ENCODE data around the gene NADSYN1.

The NADSYN1 gene

GRCh38 chr11:71463331-71464211 lies 10.6 kb downstream of the NADSYN1 start:
- TF ChIP-seq TEAD4 (IDR thresholded peaks at IDR 0.05), result no peak
- no peak for TF ChIP-seq CEBPB (IDR thresholded peaks at IDR 0.05)
- no peak for TF ChIP-seq RAD21 (IDR thresholded peaks at IDR 0.05; ENCODE audit: low read depth)
- no peak for TF ChIP-seq YY1 (IDR thresholded peaks at IDR 0.05; ENCODE audit: low read depth)
- no peak for TF ChIP-seq USF1 (IDR thresholded peaks at IDR 0.05)
- TF ChIP-seq REST (IDR thresholded peaks at IDR 0.05; ENCODE audit: low read depth), result no peak
- TF ChIP-seq CREB1 (IDR thresholded peaks at IDR 0.05; ENCODE audit: low read depth), result no peak
- no peak for TF ChIP-seq EP300 (IDR thresholded peaks at IDR 0.05; ENCODE audit: borderline replicate concordance)
- no peak for TF ChIP-seq FOXM1 (IDR thresholded peaks at IDR 0.05; ENCODE audit: borderline replicate concordance, low read depth)
- no peak for TF ChIP-seq MAX (IDR thresholded peaks at IDR 0.05)
- TF ChIP-seq EGR1 (IDR thresholded peaks at IDR 0.05), result no peak
- no peak for TF ChIP-seq TCF12 (IDR thresholded peaks at IDR 0.05; ENCODE audit: low read depth)
- TF ChIP-seq ZBTB7A (IDR thresholded peaks at IDR 0.05; ENCODE audit: low read depth), result no peak
- no peak for TF ChIP-seq NFIC (IDR thresholded peaks at IDR 0.05)
- no peak for TF ChIP-seq TAF1 (IDR thresholded peaks at IDR 0.05; ENCODE audit: low read depth)

GRCh38 chr11:71465054-71465453 lies 12.1 kb downstream of the NADSYN1 start:
- TF ChIP-seq REST (IDR thresholded peaks at IDR 0.05; ENCODE audit: low read depth) (no peak), EGR1 (IDR thresholded peaks at IDR 0.05) (no peak), CREB1 (IDR thresholded peaks at IDR 0.05; ENCODE audit: low read depth) (no peak), CEBPB (IDR thresholded peaks at IDR 0.05) (no peak), YY1 (IDR thresholded peaks at IDR 0.05; ENCODE audit: low read depth) (no peak), TEAD4 (IDR thresholded peaks at IDR 0.05) (no peak)

- TF ChIP-seq USF1 (IDR thresholded peaks at IDR 0.05) (no peak), RAD21 (IDR thresholded peaks at IDR 0.05; ENCODE audit: low read depth) (no peak), EGR1 (IDR thresholded peaks at IDR 0.05) (0 out of 2 replicates have a peak, but pooled peaks have one; percentile 15)
These were observed 13.4 kb downstream of the NADSYN1 start for GRCh38 chr11:71466358-71466757.

GRCh38 chr11:71467164-71467563 lies 14.2 kb downstream of the NADSYN1 start:
- TF ChIP-seq CREB1 (IDR thresholded peaks at IDR 0.05; ENCODE audit: low read depth), result no peak
- no peak for TF ChIP-seq RAD21 (IDR thresholded peaks at IDR 0.05; ENCODE audit: low read depth)
- no peak for TF ChIP-seq NFIC (IDR thresholded peaks at IDR 0.05)
- no peak for TF ChIP-seq REST (IDR thresholded peaks at IDR 0.05; ENCODE audit: low read depth)
- TF ChIP-seq EGR1 (IDR thresholded peaks at IDR 0.05), result no peak
- TF ChIP-seq MAX (IDR thresholded peaks at IDR 0.05), result no peak
- no peak for TF ChIP-seq TEAD4 (IDR thresholded peaks at IDR 0.05)
- no peak for TF ChIP-seq EP300 (IDR thresholded peaks at IDR 0.05; ENCODE audit: borderline replicate concordance)
- TF ChIP-seq CEBPB (IDR thresholded peaks at IDR 0.05), result no peak
- no peak for TF ChIP-seq TAF1 (IDR thresholded peaks at IDR 0.05; ENCODE audit: low read depth)
- no peak for TF ChIP-seq USF1 (IDR thresholded peaks at IDR 0.05)
- no peak for TF ChIP-seq YY1 (IDR thresholded peaks at IDR 0.05; ENCODE audit: low read depth)
- no peak for TF ChIP-seq TCF12 (IDR thresholded peaks at IDR 0.05; ENCODE audit: low read depth)
- no peak for TF ChIP-seq FOXM1 (IDR thresholded peaks at IDR 0.05; ENCODE audit: borderline replicate concordance, low read depth)
- TF ChIP-seq ZBTB7A (IDR thresholded peaks at IDR 0.05; ENCODE audit: low read depth), result no peak

All from Ishikawa (cell line).